GM18498 (cell line): ENCODE data around the gene CCT5.
"Not testable (repeated sequence)": the region's sequence is repeated elsewhere in the genome, so short reads cannot be mapped to it uniquely, and the experiment has no call there.

ENCODE experiments used
- ATAC-seq: cut with Tn5 transposase; IDR thresholded peaks from one replicate; pipeline ENCODE4 v1.9.1; 2021; ENCODE audit warnings: mild to moderate bottlenecking, moderate library complexity; ENCODE audit not compliant: unreplicated experiment

CCT5 gene

GRCh38 chr5:10244342-10244944, 5.6 kb upstream of the CCT5 start:
- ATAC-seq = no peak

- ATAC-seq = no peak
Observed at GRCh38 chr5:10246761-10247160, 3.3 kb upstream of the CCT5 start.

GRCh38 chr5:10247217-10247616, 2.9 kb upstream of the CCT5 start:
- ATAC-seq = not testable (repeated sequence)

GRCh38 chr5:10248378-10249260, 1.5 kb upstream of the CCT5 start:
- peak; percentile 4 for ATAC-seq

GRCh38 chr5:10250806-10251276, 761 bp downstream of the CCT5 start:
- no peak for ATAC-seq

GRCh38 chr5:10251405-10251804, 1.3 kb downstream of the CCT5 start:
- no peak for ATAC-seq

GRCh38 chr5:10253390-10253789, 3.3 kb downstream of the CCT5 start:
- ATAC-seq = no peak

- no peak for ATAC-seq
Observed at GRCh38 chr5:10254686-10255085, 4.6 kb downstream of the CCT5 start.

- ATAC-seq = no peak
Observed at GRCh38 chr5:10257870-10258269, 7.8 kb downstream of the CCT5 start.

- ATAC-seq = no peak
Observed at GRCh38 chr5:10259899-10260298, 9.8 kb downstream of the CCT5 start.

- ATAC-seq = no peak
Observed at GRCh38 chr5:10261065-10261464, 11.0 kb downstream of the CCT5 start.

- no peak for ATAC-seq
Observed at GRCh38 chr5:10262121-10262774, 12.2 kb downstream of the CCT5 start.

- ATAC-seq = no peak
Observed at GRCh38 chr5:10262995-10263394, 12.9 kb downstream of the CCT5 start.

- ATAC-seq = no peak
Observed at GRCh38 chr5:10264604-10265003, 14.5 kb downstream of the CCT5 start.

GRCh38 chr5:10265245-10266109, 15.4 kb downstream of the CCT5 start:
- ATAC-seq = no peak

GRCh38 chr5:10266137-10266536, 16.1 kb downstream of the CCT5 start:
- no peak for ATAC-seq

GRCh38 chr5:10266839-10267238, 16.8 kb downstream of the CCT5 start:
- no peak for ATAC-seq

GRCh38 chr5:10268100-10268499, 18.0 kb downstream of the CCT5 start:
- no peak for ATAC-seq

GRCh38 chr5:10272053-10272874, 22.2 kb downstream of the CCT5 start:
- no peak for ATAC-seq

GRCh38 chr5:10272875-10273209, 22.8 kb downstream of the CCT5 start:
- ATAC-seq = not testable (repeated sequence)
